RPMI8226 (cell line): ENCODE data around the gene SLC41A2.
A peak's percentile ranks its signal among the peaks of the same experiment; 100 is the strongest.
"Not testable (repeated sequence)": the region's sequence is repeated elsewhere in the genome, so short reads cannot be mapped to it uniquely, and the experiment has no call there.

ENCODE experiments used
- DNase-seq: peaks from one replicate; pipeline ENCODE4 v3.0.0-alpha.2; 2015

Gene SLC41A2

DNA sequence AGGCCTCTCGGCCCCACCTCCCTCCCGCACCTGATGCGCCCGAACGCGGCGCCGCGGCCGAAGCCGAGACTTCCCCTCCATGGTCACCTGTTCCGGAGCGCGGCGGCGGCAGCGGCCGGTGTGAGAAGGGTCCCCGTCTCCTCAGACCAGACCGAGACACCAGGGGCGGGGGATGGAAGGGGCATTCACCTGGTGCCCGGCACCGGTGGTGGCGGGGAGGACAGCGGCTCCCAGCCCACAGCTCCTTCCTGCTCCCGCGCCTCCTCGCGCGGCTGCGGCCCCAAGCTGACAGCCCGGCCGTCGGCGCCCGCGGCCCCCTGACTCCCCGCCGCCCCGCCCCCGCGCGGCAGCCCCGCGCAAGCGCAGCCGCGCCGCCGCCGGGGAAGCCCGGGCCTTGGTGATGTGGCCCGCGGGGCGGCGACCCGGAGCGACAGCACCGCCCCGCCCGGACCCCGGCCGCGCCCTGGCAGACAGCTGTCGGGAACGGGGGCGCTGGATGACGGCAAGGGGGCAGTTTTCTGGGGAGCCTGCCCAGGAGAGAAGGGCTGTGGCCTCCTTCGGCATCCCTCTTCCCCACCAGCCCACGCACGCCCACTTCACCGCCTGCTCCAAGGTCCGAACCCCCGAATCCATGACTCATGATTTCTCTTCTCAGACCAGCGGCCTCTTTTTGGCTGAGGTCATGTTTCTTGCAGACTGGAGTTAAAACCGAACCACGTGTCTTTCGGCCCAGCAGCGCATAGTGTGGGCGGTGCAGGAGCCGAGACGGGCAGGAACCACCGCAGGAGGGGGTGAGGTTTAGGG is at the start of gene SLC41A2:
SLC41A2 (minus strand) TSS at position 290 of the 804 bp plus-strand sequence. CDS start 29,763 bp downstream, outside the sequence.
- DNase-seq, result peak; percentile 95

GRCh38 chr12:105001476-105001875 is 43.4 kb upstream of the SLC41A2 start:
- DNase-seq, result no peak

DNA sequence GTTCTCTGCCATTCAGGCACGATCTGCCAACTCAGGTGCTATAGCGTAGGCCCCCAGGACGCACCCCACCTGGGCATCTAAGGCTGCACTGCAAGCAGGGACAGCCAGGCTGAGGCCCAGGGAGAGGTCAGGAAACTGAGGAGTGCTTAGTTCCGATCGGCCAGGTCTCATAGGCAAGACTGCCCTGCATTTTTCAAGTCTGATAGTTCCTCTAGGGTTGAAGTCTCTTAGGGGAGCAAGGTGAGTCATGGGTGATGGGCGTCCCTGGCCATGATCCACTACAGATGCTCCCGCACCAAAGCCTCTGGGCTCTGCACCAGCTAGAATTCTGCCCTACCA is 41.2 kb upstream of the SLC41A2 start:
- DNase-seq, result no peak

DNA sequence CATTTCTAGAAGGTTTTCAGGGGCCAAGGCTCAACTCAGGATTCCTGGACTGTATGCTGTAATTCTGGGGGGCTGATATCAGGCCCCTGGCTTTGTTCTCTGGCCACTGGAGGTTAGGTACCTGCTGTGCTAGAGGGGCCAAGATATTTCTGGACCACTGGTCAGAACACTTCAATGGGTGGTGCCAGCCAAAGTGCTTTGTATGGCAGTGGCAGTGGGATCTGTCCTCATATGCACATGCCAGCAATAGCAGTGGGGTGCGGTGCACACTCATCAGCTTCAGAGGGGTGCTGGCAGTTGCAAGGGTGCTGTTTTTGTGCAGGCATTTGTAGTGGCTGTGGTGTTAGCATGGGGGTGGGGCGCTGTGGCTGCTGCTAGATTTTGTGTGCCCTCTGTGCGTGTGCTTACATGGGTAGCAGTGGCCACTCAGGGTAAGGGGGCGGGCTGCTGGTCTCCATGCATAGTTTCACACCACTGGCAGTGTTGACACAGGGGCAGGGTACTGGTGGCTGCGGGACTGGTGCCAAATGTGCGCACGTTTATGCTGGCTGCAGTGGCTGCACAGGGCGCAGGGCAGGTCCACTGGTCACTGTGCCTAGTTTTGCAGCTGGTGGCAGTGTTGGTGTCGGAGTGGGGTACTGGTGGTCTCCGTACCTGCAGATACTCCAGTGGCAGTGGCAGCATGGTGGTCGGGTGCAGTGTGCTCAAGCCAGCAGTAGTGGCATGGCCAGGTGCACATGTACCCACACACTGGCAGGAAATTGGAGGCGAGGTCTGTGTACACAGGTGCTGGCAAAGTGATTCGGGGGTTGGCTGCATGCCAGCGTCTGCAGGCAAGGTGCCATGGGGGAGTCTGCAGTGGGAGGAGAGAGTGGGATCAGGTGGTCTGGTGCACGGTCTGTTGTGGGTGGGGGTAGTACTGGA is 40.6 kb upstream of the SLC41A2 start:
- DNase-seq, result peak; percentile 93

- no peak for DNase-seq
These were observed 39.5 kb upstream of the SLC41A2 start for GRCh38 chr12:104997541-104997940.

DNA sequence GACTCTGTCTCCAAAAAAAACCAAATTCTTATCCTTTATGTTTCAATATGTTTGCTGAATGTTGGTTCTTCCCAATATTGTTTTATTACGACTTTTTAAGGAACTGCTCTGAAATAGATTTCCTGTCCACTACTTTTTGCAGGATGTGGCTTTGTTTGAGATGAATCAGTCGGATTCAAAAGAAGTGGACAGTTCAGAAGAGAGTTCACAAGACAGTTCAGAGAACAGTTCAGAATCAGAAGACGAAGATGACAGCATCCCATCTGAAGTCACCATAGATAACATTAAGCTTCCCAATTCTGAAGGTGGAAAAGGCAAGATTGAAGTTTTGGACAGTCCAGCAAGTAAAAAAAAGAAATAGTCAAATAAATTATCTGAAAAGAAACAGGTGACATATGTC is 36.2 kb upstream of the SLC41A2 start:
- DNase-seq, result no peak

GRCh38 chr12:104991565-104992128 is 33.6 kb upstream of the SLC41A2 start:
- peak; percentile 20 for DNase-seq

- peak; percentile 85 for DNase-seq
These were observed 32.9 kb upstream of the SLC41A2 start for GRCh38 chr12:104990950-104991349.

DNA sequence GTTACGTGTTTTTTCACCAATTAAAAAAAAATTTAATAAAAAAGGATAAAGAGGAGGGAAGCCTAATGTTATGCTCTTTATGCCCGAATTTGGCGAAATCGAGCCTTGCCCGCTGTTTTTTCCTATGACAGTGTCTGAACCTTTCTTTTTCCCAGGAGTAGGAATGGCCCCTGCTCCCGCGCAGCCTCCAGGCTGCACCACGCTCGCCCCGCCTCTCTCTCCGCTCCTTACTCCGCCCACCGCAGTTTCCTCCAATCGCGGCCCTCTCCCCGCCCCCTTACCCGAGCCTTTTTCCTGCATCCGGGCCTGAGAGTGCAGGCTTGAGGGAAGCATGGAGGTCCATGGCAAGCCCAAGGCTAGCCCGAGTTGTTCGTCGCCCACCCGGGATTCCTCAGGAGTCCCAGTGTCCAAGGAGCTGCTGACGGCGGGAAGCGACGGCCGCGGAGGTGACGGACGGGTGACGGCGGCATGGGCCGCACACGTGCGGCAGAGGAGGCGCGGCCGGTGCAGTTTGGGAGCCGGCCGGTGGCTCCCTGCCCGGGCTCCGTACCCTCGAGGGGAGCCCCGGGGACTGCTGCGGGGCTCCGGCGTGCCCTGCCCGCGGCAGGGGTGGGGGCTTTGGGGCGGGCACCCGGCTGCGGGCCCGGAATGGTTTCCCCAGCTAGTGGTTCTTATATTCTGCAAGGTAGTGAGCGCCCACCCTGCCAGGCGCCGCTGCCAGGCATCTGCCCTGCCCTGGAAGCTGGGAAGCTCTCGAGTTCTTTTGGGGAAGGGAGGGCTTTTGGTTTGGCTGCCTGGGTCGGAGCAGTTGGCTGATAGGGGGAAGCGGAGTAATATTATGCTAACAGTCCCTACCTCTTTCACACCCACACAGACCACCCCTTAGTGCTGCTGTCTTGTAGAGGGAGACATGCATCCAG is 28.2 kb upstream of the SLC41A2 start, which contains the start of gene NOPCHAP1:
NOPCHAP1 (plus strand) TSS at position 295 of the 920 bp plus-strand sequence; CDS start at position 332, 37 bp downstream.
- DNase-seq, result peak; percentile 85

- DNase-seq, result no peak
These were observed 27.1 kb upstream of the SLC41A2 start for GRCh38 chr12:104985206-104985605.

GRCh38 chr12:104977688-104978087 is 19.6 kb upstream of the SLC41A2 start:
- DNase-seq, result not testable (repeated sequence)

DNA sequence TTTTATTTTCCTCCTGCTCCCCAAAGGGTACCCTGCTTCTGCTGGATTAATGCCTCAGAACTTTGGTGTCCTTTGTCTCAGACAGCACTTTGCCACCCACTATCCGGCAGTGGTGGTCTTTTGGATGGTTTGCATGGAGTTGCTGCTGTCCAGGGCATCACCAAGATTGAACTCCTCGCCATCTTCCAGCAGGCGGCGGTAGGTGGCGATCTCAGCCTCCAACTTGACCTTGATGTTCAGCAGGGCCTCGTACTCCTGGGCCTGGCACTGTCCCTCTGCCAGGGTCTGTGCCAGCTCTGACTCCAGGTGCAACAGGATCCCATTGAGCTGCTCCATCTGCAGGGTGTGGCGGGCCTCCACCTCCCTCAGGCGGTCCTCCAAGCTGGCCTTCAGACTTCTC is 18.6 kb upstream of the SLC41A2 start:
- DNase-seq, result no peak

DNA sequence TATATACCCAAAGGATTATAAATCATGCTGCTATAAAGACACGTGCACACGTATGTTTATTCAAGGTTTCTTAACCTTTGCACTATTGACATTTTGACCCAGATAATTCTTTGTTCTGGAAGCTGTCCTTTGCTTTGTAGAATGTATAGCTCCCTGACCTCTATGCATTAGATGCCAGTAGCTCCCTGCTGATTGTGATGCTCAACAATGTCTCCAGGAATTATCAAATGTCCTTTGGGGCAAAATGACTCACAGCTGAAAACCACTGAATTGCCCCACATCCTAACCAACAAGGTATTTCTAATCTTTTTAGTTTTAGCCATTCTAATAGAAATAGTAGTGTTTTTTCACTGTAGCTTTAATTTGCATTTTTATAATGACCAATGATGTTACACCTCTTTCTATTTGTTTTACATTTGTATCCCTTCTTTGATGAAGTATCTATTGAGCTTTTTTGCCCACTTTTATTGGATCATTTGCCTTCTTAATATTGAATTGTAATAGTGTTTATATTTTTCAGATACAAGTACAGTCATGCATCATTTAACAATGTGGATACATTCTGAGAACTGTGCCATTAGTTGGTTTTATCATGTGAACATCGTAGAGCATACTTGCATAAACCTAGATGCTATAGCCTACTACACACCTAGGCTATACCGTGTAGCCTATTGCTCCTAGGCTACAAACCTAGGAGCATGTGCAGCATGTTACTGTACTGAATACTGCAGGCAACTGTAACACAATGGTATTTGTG is 17.7 kb upstream of the SLC41A2 start:
- DNase-seq, result no peak

GRCh38 chr12:104974626-104975290 is 16.7 kb upstream of the SLC41A2 start:
- DNase-seq, result peak; percentile 90

- DNase-seq, result no peak
These were observed 15.2 kb upstream of the SLC41A2 start for GRCh38 chr12:104973250-104973649.

GRCh38 chr12:104971306-104971705 is 13.2 kb upstream of the SLC41A2 start:
- no peak for DNase-seq

GRCh38 chr12:104969343-104969742 is 11.3 kb upstream of the SLC41A2 start:
- DNase-seq, result no peak

GRCh38 chr12:104966677-104967076 is 8.6 kb upstream of the SLC41A2 start:
- DNase-seq, result no peak

GRCh38 chr12:104964856-104965205 is 6.7 kb upstream of the SLC41A2 start:
- no peak for DNase-seq

DNA sequence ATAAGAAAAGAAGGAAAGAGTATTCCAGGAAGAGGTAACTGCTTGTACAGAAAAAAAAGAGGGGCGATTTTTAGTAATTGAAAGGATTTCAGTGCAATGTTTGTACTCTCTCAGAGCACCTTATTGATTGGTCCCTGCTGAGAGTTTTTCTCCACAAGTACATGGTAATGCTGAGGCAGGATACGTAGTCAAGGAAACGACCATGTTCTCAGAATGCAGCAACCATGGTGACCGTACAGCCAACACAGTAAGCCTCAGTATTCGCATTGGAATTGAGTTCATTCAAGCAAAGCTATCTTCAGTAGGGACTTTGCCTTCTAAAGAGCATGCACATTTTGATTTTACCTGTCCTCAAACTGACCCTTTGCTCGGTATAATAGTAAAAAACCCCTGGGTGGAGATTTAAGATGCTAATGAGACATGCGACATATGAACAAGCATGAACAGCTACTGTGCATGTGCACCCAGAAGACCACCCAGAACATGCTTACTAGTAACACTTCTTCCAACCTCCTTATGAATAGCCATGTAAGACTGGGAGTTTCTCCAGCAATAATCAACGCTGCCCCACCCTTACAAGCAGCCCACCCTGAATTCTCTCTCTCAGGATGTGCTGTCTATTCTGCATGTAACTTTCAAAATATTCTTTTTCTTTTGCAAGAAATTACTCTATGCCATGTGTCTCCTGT is 6.2 kb upstream of the SLC41A2 start:
- no peak for DNase-seq
